ENCODE data around the gene ANTXR1.

The ANTXR1 gene

DNA sequence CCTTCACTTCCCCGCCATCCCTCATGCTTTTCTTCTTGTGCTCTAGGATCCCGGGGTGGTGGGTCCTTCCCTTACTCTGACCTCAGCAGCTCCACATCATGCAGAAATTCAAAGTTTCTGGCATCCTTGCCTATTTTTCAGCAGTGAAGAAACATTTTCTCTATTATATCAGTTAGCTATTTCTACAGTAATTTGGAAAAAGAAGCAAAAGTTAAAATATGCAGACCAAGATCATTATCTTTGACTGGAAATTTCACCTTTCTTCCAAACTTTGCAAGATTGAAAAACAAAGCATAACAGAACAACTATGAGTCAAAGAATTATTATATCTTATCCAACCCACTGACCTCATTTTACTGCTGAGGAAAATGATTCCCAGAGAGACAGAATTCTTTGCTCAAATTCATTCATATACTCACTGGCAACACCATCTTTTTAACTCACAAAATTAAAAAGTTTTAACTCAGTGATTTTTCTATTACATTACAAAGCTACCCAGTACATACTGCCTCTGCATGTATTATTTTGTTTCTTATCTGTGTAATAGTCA, 40.5 kb downstream of the ANTXR1 start:
- in situ Hi-C loops (cut with HindIII; ENCODE audit: low sequenced_read_pairs): no loop called here
- TF ChIP-seq, protein P1, sequence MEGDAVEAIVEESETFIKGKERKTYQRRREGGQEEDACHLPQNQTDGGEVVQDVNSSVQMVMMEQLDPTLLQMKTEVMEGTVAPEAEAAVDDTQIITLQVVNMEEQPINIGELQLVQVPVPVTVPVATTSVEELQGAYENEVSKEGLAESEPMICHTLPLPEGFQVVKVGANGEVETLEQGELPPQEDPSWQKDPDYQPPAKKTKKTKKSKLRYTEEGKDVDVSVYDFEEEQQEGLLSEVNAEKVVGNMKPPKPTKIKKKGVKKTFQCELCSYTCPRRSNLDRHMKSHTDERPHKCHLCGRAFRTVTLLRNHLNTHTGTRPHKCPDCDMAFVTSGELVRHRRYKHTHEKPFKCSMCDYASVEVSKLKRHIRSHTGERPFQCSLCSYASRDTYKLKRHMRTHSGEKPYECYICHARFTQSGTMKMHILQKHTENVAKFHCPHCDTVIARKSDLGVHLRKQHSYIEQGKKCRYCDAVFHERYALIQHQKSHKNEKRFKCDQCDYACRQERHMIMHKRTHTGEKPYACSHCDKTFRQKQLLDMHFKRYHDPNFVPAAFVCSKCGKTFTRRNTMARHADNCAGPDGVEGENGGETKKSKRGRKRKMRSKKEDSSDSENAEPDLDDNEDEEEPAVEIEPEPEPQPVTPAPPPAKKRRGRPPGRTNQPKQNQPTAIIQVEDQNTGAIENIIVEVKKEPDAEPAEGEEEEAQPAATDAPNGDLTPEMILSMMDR (IDR thresholded peaks at IDR 0.05; ENCODE audit: low read depth, low read length, missing control alignments): no peak
- no peak overlapping the region for H3K4me3 ChIP-seq (ENCODE audit: low read depth, low read length)
- peak; percentile 12 for DNase-seq (ENCODE audit: low read depth)

DNA sequence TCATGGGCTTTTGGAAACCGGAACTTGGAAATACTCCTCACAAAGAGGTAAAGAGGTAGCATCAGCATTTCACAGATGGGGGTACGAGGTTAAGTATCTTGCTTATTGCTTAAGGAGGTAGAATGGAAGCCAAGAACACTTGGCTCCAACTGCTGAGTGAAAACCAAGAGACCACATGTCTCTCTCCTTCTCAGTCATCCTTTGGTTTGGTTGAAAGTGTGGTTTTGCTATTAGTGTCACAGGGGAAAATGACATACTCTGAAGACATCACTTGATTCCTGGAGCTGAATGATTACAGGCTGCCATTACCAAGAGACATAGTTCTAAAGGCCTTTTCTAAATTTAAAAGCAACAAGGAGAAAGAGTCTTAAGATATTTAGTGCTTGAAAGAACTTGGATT, 41.5 kb downstream of the ANTXR1 start:
- in situ Hi-C loops (cut with HindIII; ENCODE audit: low sequenced_read_pairs): no loop called here
- DNase-seq (ENCODE audit: low read depth): peak; percentile 80
- H3K4me3 ChIP-seq (ENCODE audit: low read depth, low read length): no peak overlapping the region
- TF ChIP-seq, protein P1 (IDR thresholded peaks at IDR 0.05; ENCODE audit: low read depth, low read length, missing control alignments): no peak

DNA sequence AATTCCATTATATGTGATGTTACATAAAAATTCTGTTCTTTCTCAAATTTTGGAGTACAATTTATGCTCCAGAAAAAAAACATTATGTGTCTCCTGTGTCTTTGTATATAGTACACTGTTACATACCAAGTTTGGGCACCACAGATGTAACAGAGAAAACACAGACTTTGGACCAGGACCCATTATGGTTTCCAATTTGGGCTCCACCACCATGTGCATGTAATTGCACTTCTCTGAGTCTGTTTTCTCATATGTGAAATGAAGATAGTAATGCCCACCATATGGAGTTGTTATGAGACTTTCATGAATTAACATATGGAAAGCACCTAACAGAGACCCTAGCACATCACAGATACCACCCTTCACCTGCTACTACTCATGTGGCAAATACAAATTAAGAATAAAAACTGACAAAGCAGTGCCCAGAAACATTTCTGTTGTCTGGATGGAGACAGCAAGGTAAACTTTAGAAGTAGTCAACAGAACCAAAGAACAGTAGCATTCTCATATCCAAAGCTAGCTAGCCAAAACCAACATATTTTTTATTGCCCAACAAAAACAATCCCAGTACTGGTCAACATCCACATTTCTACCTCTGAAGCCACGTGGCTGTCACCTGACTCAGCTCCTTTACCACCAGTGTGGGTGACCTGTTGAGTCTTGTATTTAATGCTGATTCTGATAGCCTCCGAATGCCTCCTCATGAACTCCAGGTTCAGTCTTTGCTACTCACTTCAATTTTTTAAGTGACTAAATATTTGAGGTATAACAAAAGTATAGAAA, 42.9 kb downstream of the ANTXR1 start:
- in situ Hi-C loops (cut with HindIII; ENCODE audit: low sequenced_read_pairs): no loop called here
- TF ChIP-seq, protein P1 (IDR thresholded peaks at IDR 0.05; ENCODE audit: low read depth, low read length, missing control alignments): no peak
- no peak overlapping the region for H3K4me3 ChIP-seq (ENCODE audit: low read depth, low read length)
- DNase-seq (ENCODE audit: low read depth): peak; percentile 12

DNA sequence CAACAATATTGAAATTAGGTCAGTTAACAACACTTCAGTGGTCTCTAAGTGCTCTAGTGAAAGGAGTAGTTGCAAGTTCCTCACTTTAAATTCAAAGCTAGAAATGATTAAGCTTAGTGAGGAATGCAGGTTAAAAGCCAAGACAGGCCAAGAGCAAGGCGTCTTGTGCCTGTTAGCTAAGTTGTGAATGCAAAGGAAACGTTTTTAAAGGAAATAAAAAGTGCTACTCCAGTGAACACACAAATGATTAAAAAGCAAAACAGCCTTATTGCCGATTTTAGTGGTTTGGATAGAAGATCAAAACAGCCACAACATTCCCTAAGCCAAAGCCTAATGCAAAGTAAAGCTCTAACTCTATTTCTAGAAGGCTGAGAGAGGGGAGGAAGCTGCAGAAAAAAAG, 44.7 kb downstream of the ANTXR1 start:
- TF ChIP-seq, protein P1 (IDR thresholded peaks at IDR 0.05; ENCODE audit: low read depth, low read length, missing control alignments): no peak
- in situ Hi-C loops (cut with HindIII; ENCODE audit: low sequenced_read_pairs): no loop called here
- DNase-seq (ENCODE audit: low read depth): peak; percentile 70
- H3K4me3 ChIP-seq (ENCODE audit: low read depth, low read length): no peak overlapping the region

DNA sequence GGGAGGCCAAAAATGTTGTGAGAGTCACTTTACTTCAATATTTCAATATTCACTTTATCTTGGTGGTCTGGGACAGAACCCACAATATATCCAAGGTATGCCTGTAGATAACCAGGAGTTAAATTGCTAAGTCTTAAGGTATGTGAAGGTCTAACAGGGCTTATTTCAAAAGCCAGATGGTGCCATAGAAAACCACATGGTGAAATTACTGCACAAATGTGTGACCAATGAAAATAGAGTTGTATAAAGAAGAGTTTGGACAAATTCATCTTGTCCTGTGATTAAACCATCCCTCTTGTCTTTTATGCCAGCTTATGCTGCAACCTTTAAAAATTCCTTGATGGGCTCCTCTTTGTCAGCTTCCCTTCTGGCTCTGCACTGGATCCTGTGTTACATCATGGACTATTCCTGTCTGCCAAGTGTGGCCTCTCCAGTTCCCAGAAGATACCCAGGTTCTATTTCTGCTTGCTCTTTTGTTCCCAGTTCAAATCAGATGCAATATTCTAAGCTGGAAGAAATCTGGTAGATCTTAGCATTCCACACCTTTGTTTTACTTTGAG, 46.8 kb downstream of the ANTXR1 start:
- H3K4me3 ChIP-seq (ENCODE audit: low read depth, low read length): no peak overlapping the region
- in situ Hi-C loops (cut with HindIII; ENCODE audit: low sequenced_read_pairs): no loop called here
- peak; percentile 6 for DNase-seq (ENCODE audit: low read depth)
- TF ChIP-seq, protein P1 (IDR thresholded peaks at IDR 0.05; ENCODE audit: low read depth, low read length, missing control alignments): no peak

GRCh38 chr2:69060938-69061501, 48.0 kb downstream of the ANTXR1 start:
- TF ChIP-seq, protein P1 (IDR thresholded peaks at IDR 0.05; ENCODE audit: low read depth, low read length, missing control alignments): no peak
- no peak for DNase-seq (ENCODE audit: low read depth)
- in situ Hi-C loops (cut with HindIII; ENCODE audit: low sequenced_read_pairs): no loop called here
- H3K4me3 ChIP-seq (ENCODE audit: low read depth, low read length): no peak overlapping the region
